Immature natural killer cell (primary cell): ENCODE measurements around the gene MACROD2. TPM values are rescaled to one million over a fixed set of nuclear protein-coding genes. Genes with fewer than 3 reads are reported as not detected.

Source experiments
- DNase-seq, 3 donors: peaks; one replicate each; pipeline ENCODE4 v3.0.0; 2022; ENCODE audit warnings: mixed read lengths in 1 of 3
- H3K27ac Mint-ChIP-seq, 6 donors: one replicate each; pipeline ENCODE4 v1.8.0; 2020; ENCODE audit warnings: mixed read lengths in 6 of 6, mild to moderate bottlenecking in 5 of 6, inconsistent platforms in 4 of 6, moderate library complexity in 3 of 6
- H3K27me3 Mint-ChIP-seq, 3 donors: one replicate each; pipeline ENCODE4 v1.8.0; 2020 to 2021; ENCODE audit warnings: low read depth in 3 of 3, mild to moderate bottlenecking in 3 of 3, mixed read lengths in 3 of 3, moderate library complexity in 3 of 3, inconsistent platforms in 1 of 3
- H3K36me3 Mint-ChIP-seq, 3 donors: one replicate each; pipeline ENCODE4 v1.8.0; 2020; ENCODE audit warnings: mixed read lengths in 3 of 3, inconsistent platforms in 2 of 3, mild to moderate bottlenecking in 2 of 3
- H3K4me1 Mint-ChIP-seq, 2 donors: one replicate each; pipeline ENCODE4 v1.8.0; 2020; ENCODE audit warnings: inconsistent platforms in 2 of 2, mild to moderate bottlenecking in 2 of 2, mixed read lengths in 2 of 2, moderate library complexity in 1 of 2
- H3K4me3 Mint-ChIP-seq, 5 donors: one replicate each; pipeline ENCODE4 v1.8.0; 2020; ENCODE audit warnings: mild to moderate bottlenecking in 5 of 5, mixed read lengths in 5 of 5, inconsistent platforms in 3 of 5, moderate library complexity in 3 of 5
- H3K9me3 Mint-ChIP-seq, 6 donors: one replicate each; pipeline ENCODE4 v1.8.0; 2020; ENCODE audit warnings: mild to moderate bottlenecking in 6 of 6, mixed read lengths in 6 of 6, inconsistent platforms in 4 of 6, moderate library complexity in 3 of 6
- polyA plus RNA-seq, 3 donors: library from polyadenylated mRNA; unstranded; fragments of 300-500 nt; fragmentation: Illumina TruSeq; gene quantifications; one replicate each; pipeline ENCODE4 v1.2.3, GENCODE V29; 2021

The MACROD2 gene
- polyA plus RNA-seq, 3 donors from 2014 or later = not detected

DNA sequence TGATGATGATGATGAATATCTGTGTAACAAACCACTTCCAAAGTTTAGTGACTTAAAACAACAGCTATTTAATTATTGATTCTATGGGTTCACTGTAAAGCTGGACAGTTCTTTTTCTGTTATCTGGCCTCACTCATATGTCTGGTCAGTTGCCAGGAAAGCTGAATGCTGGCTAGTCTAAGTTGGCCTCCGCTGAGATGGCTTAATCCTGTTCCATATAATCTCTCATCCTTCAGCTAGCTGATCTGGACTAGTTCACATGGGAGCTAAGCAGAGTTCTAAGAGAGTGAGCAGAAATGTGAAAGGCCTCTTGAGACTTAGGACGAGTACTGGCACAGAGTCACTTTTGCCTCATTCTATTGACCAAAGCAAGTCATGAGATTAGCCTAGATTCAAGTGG lies 676.8 kb downstream of the MACROD2 start:
- Mint-ChIP-seq H3K36me3 (no peaks in the 10 kb centered on the region), H3K27ac (no peak overlapping the region), H3K27me3 (peaks cover 0 to 3% (median 0%) of the 10 kb centered on the region in 3 donors), H3K4me1 (no peaks in the 10 kb centered on the region), H3K9me3 (peaks cover 5 to 52% (median 14%) of the 10 kb centered on the region in 6 donors), H3K4me3 (no peak overlapping the region)
- no peak for DNase-seq

DNA sequence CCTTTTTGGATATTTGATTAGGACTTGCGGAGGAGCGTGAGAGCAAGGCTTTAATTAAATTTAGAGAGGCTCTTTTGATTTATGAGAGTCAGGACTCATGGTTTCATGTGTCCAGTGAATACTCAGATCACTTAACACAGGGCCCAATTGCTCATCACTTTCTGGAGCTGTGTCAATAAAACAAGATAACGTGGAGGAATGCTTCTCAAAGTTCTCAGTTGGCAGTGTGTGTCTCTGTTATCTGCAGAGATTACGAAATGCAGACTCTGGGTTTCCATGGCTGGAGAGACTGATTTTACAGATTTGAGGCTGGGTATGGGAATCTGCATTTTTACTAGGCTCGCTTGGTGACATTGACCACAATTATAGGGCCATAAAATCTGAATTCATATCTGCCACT lies 677.8 kb downstream of the MACROD2 start:
- Mint-ChIP-seq H3K27me3 (peaks cover 0 to 3% (median 0%) of the 10 kb centered on the region in 3 donors), H3K27ac (no peak overlapping the region), H3K9me3 (peaks cover 5 to 52% (median 16%) of the 10 kb centered on the region in 6 donors), H3K4me3 (no peak overlapping the region), H3K4me1 (no peaks in the 10 kb centered on the region), H3K36me3 (no peaks in the 10 kb centered on the region)
- no peak for DNase-seq

DNA sequence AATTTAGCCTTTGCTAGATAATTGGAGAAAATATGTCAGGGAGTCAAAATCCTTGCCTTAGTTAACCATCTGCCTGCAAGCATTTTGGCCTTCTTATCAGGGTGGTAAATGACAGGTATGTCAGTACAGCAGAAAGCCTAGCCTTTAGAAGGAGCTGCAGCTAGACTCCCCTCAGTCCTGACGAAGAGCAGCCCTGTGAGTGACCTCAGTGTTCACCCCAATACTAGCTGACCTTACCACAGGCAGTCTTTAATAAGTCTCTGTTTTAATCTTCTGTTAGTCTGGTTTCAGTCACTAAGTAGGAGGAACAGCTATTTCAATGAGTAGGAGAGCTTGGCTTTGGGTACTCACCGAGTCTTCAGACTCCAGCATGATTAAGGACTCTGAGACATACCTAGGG lies 682.1 kb downstream of the MACROD2 start:
- H3K36me3 Mint-ChIP-seq = no peaks in the 10 kb centered on the region
- no peaks in the 10 kb centered on the region for H3K4me1 Mint-ChIP-seq
- no peak overlapping the region for H3K4me3 Mint-ChIP-seq
- no peak overlapping the region for H3K27ac Mint-ChIP-seq
- peaks cover 0 to 3% (median 1%) of the 10 kb centered on the region in 3 donors for H3K27me3 Mint-ChIP-seq
- H3K9me3 Mint-ChIP-seq = peaks cover 5 to 44% (median 16%) of the 10 kb centered on the region in 6 donors
- no peak for DNase-seq

DNA sequence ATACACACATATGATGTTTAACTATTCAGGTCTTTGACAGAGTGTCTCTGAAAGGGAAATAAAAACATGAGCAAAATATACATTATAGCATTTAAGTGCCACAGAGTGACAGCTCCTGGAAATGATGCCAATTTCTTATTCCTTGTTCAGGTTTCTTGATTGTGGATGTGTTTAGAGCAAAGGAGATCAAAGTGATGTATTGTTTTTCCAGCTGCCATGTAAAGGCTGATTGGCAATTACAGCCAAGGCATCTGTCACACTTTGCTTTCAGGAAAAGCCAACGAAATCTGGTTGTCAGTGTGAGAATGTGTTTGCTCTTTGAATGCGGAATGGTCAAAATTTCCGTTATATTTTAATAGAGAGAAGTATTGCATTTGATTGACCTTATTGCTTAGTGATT lies 689.9 kb downstream of the MACROD2 start:
- no peak for DNase-seq
- H3K4me1 Mint-ChIP-seq = no peaks in the 10 kb centered on the region
- no peak overlapping the region for H3K27ac Mint-ChIP-seq
- H3K27me3 Mint-ChIP-seq = no peaks in the 10 kb centered on the region
- H3K36me3 Mint-ChIP-seq = no peaks in the 10 kb centered on the region
- peaks cover 2 to 15% (median 6%) of the 10 kb centered on the region in 6 donors for H3K9me3 Mint-ChIP-seq
- no peak overlapping the region for H3K4me3 Mint-ChIP-seq

DNA sequence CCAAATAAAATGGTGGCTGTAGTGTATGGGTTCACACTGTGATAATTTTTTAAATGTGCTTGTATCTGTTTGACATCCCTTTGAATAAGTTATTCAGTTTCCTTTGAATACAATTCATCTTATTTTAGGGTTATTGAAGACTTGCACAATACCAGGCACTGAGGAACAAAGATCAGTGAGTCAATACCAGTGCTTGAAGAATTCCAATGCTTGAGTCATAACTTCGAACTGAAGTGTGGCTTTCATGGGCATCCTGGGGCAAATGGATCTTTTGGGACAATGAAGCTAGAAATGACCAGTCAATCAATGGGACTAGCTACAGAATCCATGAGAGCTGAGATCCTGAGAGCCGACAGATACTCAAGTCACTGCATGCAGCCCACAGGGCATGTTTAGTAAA lies 692.0 kb downstream of the MACROD2 start:
- H3K4me3 Mint-ChIP-seq = no peak overlapping the region
- DNase-seq = no peak
- no peak overlapping the region for H3K27ac Mint-ChIP-seq
- H3K36me3 Mint-ChIP-seq = no peaks in the 10 kb centered on the region
- H3K4me1 Mint-ChIP-seq = no peaks in the 10 kb centered on the region
- H3K9me3 Mint-ChIP-seq = peaks cover 3 to 14% (median 6%) of the 10 kb centered on the region in 6 donors
- no peaks in the 10 kb centered on the region for H3K27me3 Mint-ChIP-seq

DNA sequence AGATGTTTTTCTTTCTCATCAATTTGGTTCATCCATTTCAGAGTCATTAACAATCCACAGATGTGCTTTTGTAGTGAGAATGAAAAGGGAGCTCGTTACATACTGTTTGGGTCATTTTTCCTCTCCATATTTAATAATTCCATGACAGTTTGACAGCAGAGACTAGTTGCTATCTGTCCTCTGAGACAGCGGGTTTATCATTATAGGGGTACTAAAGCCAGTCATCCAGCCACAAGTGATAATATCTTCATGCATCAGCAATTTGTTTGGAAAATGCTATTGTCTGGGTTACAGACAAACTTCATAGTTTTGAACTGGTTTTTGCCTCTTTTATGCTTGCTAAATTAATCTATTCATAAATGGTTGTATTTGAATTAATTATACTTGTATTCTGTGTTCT lies 692.7 kb downstream of the MACROD2 start:
- Mint-ChIP-seq H3K4me3 (no peak overlapping the region), H3K9me3 (peaks cover 3 to 14% (median 5%) of the 10 kb centered on the region in 6 donors), H3K4me1 (no peaks in the 10 kb centered on the region), H3K27me3 (no peaks in the 10 kb centered on the region), H3K27ac (no peak overlapping the region), H3K36me3 (no peaks in the 10 kb centered on the region)
- no peak for DNase-seq

DNA sequence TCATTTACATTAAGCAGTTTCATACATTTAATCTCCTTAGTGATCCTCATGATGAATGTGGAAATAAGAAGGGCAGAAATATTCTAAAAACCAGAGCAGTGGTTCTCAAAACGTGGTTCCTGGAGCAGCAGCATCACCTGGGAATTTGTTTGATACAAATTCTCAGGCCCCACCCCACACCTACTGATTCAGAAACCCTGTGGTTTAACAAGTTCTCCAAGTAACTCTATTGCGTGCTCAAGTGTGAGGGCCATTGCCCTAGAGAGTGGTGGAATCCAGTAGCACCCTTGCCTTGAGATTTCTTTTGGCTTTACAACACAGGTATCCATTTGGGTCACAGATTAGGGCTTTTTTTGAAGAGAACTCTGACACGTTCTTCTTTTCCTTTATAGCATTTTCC lies 696.7 kb downstream of the MACROD2 start:
- H3K27ac Mint-ChIP-seq = no peak overlapping the region
- H3K36me3 Mint-ChIP-seq = no peaks in the 10 kb centered on the region
- H3K27me3 Mint-ChIP-seq = no peaks in the 10 kb centered on the region
- H3K9me3 Mint-ChIP-seq = peaks cover 3 to 29% (median 12%) of the 10 kb centered on the region in 6 donors
- H3K4me1 Mint-ChIP-seq = no peaks in the 10 kb centered on the region
- no peak for DNase-seq
- H3K4me3 Mint-ChIP-seq = no peak overlapping the region

DNA sequence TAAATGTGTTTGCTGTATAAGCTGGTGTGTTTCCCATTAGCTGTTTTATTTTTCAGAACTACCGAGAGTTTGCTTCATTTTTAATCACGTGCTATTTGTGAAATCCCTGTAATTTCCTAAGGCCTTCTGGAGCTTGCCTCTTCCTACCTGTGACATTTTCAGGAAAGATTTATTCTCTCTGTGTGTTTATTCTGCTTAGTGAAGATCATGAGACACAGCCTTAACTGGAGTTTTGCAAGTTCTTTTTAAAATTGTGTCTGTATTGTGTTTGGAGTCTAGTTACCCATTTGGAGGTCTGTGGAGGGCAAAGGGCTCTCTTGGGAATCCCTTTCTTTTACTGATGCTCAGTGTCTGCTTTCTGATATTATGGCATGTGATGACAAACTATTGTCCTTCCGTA lies 701.2 kb downstream of the MACROD2 start:
- Mint-ChIP-seq H3K4me1 (no peaks in the 10 kb centered on the region), H3K9me3 (peaks cover 4 to 54% (median 11%) of the 10 kb centered on the region in 6 donors), H3K27ac (no peak overlapping the region), H3K27me3 (no peaks in the 10 kb centered on the region), H3K36me3 (no peaks in the 10 kb centered on the region), H3K4me3 (no peak overlapping the region)
- DNase-seq = no peak

DNA sequence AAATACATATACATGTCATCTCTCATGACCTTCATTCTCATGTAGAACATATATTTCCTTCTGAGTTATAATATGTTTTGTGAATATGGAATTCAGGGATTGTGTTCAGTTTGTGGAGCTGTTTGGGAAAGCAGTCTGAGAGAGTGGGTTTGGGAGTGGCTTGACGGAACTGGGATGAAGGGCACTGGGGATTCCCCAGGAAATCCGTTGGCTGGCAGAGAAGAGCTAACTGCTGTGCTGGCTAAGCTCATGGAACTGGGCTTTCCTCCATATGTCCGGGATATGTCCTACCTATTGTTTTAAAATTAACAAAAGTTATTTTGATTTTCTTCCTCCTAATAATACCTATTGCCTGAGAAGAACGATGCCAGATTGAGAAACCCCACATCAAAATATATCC lies 701.6 kb downstream of the MACROD2 start:
- no peak overlapping the region for H3K27ac Mint-ChIP-seq
- H3K27me3 Mint-ChIP-seq = no peaks in the 10 kb centered on the region
- no peaks in the 10 kb centered on the region for H3K36me3 Mint-ChIP-seq
- H3K9me3 Mint-ChIP-seq = peaks cover 4 to 51% (median 11%) of the 10 kb centered on the region in 6 donors
- H3K4me1 Mint-ChIP-seq = no peaks in the 10 kb centered on the region
- no peak overlapping the region for H3K4me3 Mint-ChIP-seq
- DNase-seq = no peak

DNA sequence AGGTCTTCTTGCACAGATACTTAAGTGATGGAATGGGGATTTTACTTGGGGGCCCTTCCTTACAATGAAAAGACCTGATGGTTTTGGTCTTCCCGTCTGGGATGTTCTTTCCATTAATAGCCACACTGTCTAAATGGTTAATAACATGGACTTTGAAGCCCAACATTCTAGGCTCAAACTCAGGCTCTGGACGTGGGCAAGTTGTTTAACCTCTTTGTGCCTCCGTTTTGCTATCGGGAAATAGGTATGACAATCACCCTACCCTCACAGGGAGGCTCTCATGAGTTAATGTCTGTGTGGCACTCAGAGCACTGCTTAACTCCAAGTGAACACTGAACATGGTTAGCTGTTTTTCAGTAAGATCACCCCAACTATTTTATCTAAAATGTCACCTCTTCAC lies 702.8 kb downstream of the MACROD2 start:
- H3K9me3 Mint-ChIP-seq = peaks cover 5 to 46% (median 11%) of the 10 kb centered on the region in 6 donors
- H3K27ac Mint-ChIP-seq = no peak overlapping the region
- no peaks in the 10 kb centered on the region for H3K36me3 Mint-ChIP-seq
- no peak overlapping the region for H3K4me3 Mint-ChIP-seq
- H3K4me1 Mint-ChIP-seq = no peaks in the 10 kb centered on the region
- no peaks in the 10 kb centered on the region for H3K27me3 Mint-ChIP-seq
- DNase-seq = no peak

DNA sequence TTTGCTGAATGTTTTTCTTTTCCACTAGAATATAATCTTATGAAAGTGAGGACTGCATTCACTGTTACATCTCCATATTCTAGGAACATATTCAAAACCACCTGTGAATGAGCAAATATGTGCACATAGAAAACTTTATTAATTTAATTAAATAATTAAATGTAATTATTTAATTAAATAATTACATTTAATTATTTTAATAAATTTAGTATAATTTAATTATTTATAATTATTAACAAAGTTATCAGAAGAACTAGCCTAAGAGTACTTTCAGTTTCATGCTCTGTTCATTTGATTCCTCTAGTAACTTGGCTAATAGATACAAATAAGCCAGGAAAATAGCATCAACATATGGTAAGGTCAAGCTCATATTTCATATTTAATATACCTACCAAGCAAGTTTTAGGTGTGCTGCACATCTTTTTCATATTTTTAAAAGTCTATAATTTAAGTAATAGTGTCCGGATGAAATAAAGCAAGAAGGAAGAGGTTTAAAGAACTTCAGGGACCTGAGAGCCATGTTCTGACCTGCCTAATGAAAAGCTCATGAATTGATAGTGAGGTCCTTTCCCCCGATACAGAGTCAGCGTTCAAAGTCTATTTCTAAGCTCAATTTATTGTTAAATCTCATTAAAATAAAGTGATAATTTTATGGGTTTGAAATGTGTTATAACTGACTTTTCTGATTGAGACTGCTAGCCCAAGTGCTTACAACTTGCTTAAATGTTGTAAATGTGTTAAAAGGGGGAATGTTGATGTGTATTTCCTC lies 703.5 kb downstream of the MACROD2 start:
- Mint-ChIP-seq H3K27ac (no peak overlapping the region), H3K9me3 (peaks cover 5 to 40% (median 9%) of the 10 kb centered on the region in 6 donors), H3K4me3 (no peak overlapping the region), H3K27me3 (no peaks in the 10 kb centered on the region), H3K36me3 (no peaks in the 10 kb centered on the region), H3K4me1 (no peaks in the 10 kb centered on the region)
- DNase-seq = no peak

DNA sequence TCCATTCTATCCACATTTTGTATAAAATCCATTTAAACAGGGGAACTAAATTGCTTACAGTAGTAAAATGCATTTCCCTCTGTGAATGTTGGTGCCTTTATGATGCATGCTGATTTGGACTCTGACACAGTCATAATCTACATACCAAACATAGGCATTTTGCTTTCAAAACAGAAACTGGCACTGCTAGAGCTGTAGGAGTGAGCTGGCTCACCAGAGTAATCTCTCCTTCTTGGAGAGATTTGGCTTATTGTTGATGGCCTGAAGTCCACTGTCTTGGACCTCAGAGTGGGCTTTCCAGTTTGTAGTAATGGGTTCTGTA lies 705.3 kb downstream of the MACROD2 start:
- H3K4me3 Mint-ChIP-seq = no peak overlapping the region
- peaks cover 5 to 50% (median 13%) of the 10 kb centered on the region in 6 donors for H3K9me3 Mint-ChIP-seq
- H3K27ac Mint-ChIP-seq = no peak overlapping the region

DNA sequence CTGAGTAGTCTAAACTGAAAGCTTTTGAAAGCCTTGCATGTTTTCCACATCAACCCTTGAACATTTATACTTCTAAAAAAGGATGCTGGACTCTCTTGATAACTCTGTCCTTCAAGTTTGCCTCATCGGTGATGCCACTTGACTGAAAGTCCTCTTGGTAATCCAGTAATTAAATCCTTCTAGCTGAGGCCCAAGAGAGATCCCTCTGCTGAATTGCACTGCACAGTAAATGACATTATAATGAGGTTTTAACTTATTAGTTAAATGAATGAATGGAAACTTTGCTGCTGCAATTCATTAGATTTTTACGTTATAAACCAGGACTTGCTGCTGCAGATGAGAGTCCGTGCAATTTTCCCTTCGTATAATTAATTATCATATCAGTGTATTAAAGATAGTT lies 706.0 kb downstream of the MACROD2 start:
- no peak overlapping the region for H3K27ac Mint-ChIP-seq
- peaks cover 3 to 51% (median 12%) of the 10 kb centered on the region in 6 donors for H3K9me3 Mint-ChIP-seq
- H3K4me3 Mint-ChIP-seq = no peak overlapping the region
- DNase-seq = no peak
- no peaks in the 10 kb centered on the region for H3K36me3 Mint-ChIP-seq
- H3K27me3 Mint-ChIP-seq = no peaks in the 10 kb centered on the region
- no peaks in the 10 kb centered on the region for H3K4me1 Mint-ChIP-seq

More for the DNA sequence above, 705.3 kb downstream of the MACROD2 start:
- Mint-ChIP-seq H3K27me3 (no peaks in the 10 kb centered on the region), H3K36me3 (no peaks in the 10 kb centered on the region), H3K4me1 (no peaks in the 10 kb centered on the region)
- no peak for DNase-seq

DNA sequence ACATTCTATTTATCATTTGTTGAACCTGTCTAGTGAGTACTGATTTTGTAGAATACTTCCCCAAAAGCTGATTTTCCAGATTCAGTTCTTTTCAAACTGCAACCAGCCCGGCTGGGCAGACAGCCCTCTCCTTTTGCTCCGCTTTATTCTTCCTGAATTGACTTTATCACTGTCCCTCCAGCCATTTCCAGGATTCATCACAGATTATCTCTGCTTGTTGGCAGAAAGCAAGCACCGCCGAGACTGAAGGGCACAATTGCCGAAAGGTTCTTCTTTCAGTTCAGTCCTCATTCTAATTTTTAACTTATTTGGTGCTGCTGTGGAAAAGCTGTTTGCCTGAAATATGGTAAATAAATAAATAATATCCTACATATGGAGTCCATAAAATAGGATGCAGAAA lies 711.2 kb downstream of the MACROD2 start:
- no peak for DNase-seq
- Mint-ChIP-seq H3K27me3 (peaks cover 0 to 3% (median 0%) of the 10 kb centered on the region in 3 donors), H3K27ac (no peak overlapping the region), H3K9me3 (peaks cover 8 to 49% (median 21%) of the 10 kb centered on the region in 6 donors), H3K4me3 (no peak overlapping the region), H3K4me1 (no peaks in the 10 kb centered on the region), H3K36me3 (no peaks in the 10 kb centered on the region)
